ENCODE data around the gene PRPF6.

Gene PRPF6

DNA sequence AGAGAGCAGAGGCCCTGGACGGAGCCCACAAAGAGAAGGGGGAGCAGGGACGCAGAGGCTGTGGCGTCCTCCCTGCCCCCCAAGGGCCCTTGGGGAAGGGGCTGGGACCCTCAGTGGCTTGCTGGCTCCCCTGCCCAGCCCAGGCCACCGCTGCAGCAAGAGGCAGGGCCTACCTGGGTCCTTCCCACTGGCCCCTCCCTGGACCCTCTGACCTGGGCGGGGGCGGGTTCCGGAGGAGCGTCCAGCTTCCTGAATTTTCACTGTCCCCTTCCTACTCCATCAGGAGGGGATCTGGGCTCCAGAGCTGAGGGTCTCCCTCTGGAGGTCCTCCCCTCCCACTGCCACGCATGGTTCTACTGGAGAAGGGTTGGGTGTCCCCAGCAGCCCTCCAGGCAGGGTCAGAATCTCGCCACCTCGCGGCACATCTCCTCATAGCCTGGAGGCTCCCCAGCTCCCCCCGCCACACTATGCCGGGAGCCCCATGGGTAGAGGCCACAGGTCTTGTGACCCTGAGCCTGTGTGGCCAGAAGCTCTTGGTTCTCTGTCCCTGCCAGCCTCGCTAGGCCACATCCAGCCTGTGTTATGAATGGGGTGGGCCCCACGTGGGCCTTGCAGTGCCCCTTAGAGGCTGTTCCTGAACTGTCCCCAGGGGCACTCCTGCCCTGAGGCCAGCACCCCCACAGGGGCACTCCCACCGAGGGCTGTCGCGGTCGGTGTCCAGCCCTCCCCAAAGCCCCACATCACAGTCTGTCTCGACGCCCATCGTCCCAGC is 69.5 kb downstream of the PRPF6 start:
- no peak for DNase-seq

DNA sequence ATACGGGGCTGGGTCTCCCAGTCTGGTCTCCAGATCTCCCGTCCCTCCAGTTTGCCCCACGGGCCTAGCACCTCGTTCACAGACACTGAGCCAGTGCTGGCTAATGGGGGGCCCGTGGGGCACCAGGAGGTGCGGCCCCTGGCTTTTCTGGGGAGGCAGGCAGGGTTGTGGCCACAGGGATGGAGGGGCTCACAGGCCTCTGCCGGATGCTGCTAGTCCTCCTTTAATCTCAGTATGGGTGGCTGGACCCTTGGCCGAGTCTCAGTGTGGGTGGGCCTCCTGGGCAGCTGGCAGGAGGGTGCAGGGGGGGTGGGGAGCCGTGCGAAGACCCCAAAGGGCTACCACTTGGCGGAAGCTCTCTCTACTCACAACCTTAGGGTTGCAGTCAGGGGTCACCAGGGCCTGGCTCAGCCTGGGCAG is 70.1 kb downstream of the PRPF6 start:
- no peak for DNase-seq

DNA sequence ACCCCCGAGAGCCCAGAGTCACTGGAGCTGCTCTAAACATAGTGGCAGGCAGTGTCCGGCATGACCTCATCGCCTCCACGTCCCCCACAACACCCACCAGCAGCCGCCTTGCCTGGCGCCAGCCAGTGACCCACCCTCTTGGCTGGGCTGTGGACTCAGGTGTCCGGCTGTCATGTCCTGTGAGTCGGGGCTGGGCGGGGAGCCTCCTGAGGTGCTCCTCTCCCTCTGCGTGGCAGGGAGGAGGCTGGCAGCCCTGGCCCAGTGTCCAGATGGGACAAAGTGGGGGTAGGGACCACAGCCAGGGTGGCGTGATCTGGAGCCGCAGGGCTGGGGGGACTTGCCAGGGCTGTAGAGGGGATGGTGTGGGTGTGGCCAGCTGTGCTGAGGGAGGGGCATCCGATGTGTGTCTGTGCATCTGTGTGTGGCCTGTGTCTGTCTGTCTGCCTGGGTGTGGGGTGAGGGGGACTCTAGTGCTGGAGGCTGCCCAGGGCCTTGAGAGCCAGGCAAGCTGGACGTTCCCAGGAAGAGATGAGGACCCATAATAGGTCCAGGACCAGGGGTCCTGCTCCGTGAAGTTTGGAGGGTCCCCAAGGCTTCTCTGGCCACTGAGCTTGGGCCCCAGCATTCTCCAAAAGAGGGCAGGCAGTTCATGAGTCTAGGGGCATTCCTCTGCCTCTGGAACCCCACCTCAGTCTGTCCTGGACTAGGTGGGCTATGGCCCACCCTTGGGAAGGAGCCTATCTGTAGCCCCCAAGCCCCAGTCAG is 70.8 kb downstream of the PRPF6 start:
- no peak for DNase-seq

DNA sequence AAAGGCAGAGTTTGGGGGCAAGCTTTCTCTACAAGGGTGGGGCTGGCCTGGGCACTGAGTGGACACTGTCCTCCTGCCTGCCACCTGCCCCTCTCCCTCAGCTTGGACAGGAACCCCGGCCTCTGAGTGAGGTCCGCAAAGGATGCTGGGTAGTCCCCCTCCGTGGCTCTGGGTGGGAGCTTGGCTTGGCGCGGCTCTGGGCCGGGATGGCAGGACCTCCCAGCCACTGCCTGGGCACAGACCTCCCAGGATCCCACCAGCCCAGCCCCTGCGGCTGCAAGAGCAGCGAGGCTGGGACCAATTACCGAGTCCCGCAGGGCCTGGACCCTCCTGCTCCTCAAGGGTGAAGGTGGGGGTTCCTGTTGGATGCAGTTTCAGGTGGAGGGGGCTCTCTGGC is 71.4 kb downstream of the PRPF6 start:
- DNase-seq, result no peak

GRCh38 chr20:64052987-64053840 is 72.3 kb downstream of the PRPF6 start:
- no peak for DNase-seq

DNA sequence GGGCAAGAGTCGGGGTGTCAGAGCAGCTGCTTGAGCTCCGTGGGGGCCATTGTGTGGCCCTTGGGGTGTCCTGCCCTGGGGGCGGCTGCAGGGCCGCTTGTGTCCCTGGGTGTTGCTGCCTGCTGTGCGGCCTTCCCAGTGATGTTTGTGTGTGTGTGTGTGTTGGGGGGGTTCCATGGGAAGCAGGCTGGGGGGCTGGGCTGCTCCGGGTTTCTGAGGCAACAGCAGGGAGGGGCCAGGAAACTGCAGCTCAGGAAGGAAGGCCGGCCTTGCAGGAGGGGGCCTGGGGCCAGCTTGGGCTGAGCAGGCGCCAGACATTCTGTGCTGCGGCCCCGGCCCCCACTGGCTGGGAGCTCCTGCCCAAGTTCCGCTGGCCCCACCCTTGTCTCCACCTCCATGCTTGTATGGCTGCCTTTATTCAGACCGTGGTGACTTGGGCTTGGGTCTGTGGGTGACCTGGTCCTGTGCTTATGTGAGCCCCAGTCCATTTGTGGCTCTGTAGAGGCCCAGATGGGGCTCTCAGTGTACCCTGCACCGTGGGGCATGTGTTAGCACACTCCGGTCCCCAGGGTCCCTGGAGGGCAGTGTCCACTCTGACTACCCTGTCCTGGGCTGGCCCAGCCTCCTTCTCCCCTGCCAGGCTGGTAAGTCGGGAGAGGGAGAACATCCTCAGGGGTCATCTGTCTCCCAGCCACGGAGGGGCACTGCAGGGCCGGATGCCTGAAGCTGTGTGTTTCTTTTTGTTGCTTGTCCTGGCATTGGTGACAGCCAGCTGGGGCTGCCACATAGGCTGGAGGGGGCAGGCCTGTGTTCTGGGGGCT is 73.1 kb downstream of the PRPF6 start:
- DNase-seq, result peak; percentile 54

- DNase-seq, result no peak
These were observed 74.5 kb downstream of the PRPF6 start for GRCh38 chr20:64055396-64055892.

DNA sequence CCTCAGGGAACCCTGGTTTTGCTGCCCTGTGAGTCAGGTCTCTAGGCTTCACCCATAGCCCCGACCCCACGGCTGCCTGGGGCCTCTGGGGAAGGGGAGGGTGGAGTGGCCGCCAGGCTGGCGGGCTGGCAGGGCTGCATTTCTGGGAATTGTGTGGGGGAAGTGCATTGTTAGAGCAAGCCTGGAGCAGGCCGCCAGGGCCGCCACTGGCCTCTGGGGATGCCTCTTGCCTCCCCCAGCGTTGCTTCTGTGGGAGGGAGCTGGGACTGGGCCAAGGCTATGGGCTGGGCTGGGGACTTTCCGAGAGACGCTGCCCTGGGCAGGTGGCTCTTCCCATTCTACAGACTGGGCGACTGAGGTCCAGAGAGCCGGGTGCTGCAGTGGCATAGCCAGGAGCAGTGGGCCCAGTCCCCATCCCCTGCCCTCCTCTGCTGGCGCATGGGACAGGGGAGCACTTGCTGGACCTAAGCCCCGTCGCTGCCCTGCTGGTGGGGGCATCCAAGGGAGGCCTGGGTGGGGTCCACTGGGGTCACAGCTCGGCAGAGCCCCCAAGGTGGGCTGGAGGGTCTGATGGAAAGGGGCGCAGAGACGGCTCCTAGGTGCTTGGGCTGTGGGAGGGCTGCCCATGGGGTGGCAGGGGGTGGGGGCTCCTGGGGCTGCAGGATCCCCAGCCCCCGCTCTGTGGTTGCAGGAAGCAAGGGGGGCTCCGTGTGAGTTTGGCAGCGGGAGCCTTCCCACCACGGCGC is 75.1 kb downstream of the PRPF6 start:
- peak; percentile 41 for DNase-seq

- DNase-seq, result no peak
These were observed 75.6 kb downstream of the PRPF6 start for GRCh38 chr20:64056639-64056888.

DNA sequence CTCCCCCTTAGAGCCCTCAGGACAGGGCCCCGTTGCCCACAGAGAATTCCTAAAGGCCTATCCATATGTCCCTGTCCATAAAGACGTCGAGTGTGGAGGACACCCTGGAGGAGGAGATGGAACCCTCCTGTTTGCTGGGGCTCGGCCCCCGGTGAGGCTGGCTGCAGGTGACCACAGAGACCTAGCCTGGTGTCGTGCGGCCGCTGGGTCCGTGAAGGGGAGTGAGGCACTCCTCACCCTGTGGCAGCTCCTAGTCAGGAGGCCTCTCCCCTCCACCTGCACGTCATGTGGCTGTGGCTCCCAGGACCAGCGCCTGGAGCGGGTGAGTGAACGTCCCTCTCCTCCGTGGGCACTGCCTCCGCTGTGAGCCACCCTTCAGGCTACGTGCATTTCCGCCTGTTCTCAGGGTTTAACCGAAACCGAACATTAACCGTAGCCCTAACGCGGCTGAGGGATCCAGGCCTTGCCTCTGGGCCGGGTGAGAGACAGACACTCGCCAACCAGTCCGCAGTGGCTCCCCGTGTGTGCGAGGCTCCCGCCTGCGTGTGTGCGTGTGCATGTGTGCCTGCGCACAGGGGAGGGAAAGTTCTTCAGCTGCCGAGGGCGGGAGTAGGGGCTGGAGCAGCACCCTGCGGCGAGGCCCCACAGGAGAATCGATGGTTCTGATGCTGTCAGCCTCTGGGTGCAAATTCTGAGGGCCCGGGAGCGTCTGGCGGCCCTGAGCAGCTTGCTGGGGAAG is 76.1 kb downstream of the PRPF6 start:
- DNase-seq, result no peak

GRCh38 chr20:64057628-64058498 is 76.9 kb downstream of the PRPF6 start:
- DNase-seq, result peak; percentile 58

DNA sequence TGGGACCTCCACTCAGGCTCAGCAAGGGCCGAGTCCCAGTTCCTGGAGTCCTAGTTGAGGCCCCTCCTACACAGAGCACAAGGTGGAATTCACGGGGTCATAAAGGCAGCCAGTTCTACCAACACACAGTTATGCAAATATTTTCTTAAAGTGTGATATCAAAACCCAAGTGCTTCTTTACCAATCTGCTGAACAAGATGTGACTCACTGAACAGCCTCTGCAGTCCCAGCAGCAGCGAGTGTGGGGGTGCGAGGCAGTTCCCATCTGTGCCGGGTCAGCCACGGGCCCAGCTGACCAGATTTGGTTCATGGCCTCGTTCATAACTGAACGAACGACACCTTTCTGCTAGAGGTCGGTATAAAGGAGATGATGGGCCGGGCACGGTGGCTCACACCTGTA is 77.6 kb downstream of the PRPF6 start:
- DNase-seq, result no peak

DNA sequence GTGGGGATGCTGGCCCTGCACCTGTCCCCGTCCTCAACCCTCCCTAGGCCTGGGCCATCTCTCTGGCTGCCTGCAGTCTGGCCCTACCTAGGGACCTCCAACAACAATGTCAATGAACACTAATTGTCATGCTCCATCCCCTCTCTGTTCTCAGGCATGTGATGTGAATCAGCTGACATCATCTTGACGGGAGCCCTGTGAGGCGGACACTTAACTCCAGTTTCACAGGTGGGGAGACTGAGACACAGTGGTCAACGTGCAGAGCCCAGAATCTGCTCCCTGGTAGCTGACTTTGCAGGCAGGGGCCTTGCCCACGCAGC is 81.3 kb downstream of the PRPF6 start:
- DNase-seq, result no peak

DNA sequence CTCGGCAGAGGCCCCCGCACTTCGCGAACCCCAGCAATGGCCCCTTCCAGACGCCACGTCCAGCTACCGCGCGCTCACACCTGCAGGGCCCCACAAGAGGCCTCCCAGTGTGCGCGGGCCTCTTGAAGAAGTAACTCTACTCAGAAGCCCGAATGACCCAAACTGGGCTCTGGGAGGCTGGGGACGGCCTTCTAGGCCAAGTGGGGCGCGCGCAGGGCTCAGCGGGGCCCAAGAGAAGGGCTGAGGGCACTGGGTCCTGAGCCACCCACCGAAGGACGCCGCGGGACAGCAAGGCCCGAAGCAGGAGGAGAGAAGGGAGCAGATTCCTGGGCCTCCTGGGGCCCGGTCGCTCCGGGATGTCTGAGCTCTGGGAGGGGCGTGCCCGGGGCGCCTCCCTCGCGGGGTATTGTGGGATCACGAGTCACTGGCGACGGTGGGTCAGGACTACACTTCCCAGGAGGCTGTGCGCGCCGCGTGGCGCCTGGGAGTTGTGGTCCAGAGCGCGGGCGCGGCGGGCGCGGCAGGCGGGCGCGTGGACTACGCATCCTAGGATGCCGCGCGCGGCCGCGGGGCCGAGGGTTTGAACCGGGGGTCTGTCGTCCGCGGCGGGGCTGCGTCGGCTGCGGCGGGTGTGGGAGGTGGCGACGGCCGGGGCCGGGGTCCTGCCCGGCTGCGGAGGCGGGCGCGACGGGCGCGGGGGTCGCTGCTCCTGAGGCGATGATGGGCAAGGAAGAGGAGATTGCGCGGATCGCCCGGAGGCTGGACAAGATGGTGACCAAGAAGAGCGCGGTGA is 81.9 kb downstream of the PRPF6 start, which contains the start of gene TCEA2:
Gene TCEA2, plus strand, starts transcription at position 603 of the 793 bp plus-strand sequence. Its CDS starts 115 bp downstream, at position 718.
- peak; percentile 96 for DNase-seq

DNA sequence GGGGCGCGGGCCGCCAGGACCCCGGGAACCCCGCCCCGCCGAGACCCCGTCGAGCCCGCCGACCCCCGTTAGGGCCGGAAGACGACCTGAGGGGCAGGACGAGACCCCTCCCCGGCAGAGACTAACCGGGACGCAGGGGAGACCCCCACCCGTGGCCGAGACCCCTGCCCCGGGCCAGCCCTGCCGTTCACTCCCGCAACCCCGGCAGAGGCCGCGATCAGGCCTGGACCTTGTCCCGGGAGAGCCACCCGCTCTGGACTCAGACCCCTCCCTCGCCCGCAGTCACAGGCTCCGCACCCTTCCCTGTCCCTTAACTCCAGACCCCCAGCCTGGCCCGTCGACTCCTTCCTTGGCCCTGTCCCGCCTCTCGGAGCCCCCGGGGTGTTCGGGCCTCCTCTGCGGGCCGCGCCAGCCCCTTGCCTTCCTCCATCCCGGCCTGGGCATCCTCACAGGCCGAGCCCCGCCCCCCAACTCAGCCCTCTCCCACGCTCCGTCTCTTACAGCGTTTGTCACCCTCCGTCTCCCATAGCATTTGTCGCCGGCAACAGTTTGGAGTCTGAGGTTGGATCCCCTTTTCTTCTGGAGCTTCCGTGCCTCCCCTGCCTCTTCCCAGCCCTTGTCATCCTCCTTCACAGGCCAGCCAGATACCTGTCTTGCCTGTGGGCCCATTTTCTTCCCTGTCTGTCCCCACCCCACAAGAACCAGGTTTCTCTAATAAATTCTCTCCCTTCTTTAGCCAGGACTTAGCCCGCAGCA is 82.6 kb downstream of the PRPF6 start:
- no peak for DNase-seq

DNA sequence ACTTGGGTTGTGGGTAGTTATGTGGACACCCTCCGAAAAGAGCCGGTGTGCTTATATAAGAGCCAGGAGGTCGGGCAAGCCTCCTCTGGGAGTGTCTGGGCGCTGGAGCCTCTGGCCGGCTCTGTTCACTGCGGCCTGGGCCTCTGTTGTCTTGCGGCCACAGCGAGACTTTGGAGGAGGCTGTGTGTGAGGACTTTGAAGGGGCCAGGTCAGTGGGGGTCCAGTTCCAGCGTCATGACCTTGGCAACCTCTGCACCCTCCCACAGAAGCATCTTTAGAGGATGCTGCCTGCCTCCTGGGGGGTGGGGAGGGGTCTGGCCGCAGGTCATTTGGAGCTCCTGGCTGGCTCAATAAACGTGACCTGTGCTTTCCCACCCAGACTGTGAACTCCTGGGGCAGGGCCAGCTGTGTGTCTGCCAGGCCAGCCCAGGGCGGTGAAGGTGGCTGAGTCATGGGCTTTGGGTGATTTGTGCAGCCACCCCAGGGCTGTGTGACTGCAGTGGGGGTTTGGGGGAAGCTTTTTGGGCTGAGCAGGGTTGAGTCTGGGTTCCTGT is 83.3 kb downstream of the PRPF6 start:
- DNase-seq, result peak; percentile 55

- DNase-seq, result no peak
These were observed 84.4 kb downstream of the PRPF6 start for GRCh38 chr20:64065062-64065973.
